H1 (cell line): ENCODE measurements around the gene KCNJ9. TPM values are rescaled to one million over a fixed set of nuclear protein-coding genes. Genes with fewer than 3 reads are reported as not detected.

Source experiments
- CTCF ChIA-PET: fragments of 300-600 bp; sonication (Branson Sonifier 250); formaldehyde crosslinking; loops from one replicate; lab custom pipeline; 2021; ENCODE audit not compliant: partially characterized antibody; lab: Charles Lee
- POLR2A ChIA-PET: fragments of 300-600 bp; sonication (Branson Sonifier 250); formaldehyde crosslinking; loops from one replicate; lab custom pipeline; 2021; ENCODE audit warnings: inconsistent platforms; ENCODE audit not compliant: partially characterized antibody; lab: Charles Lee
- DNase-seq, 2 experiments: peaks; one replicate each; pipeline versions ENCODE4 v3.0.0 to v3.0.0-alpha.2; 2010 to 2022; ENCODE audit warnings: low spot score in 2 of 2, low read depth in 1 of 2, mixed read lengths in 1 of 2
- FAIRE-seq: peaks from 2 replicates; lab custom pipeline; 2011; peaks lifted over from hg19 to GRCh38; lab: Jason Lieb, UNC
- H2AFZ ChIP-seq: 2 replicates; pipeline ENCODE4 v1.8.1; 2012; ENCODE audit warnings: low read length, inconsistent platforms
- H2AK5ac ChIP-seq: 2 replicates; pipeline ENCODE4 v1.6.1; 2013; ENCODE audit warnings: low read depth, low read length
- H2BK120ac ChIP-seq: replicated peaks from 2 replicates; pipeline ENCODE3; 2013; ENCODE audit warnings: low read depth, low read length, inconsistent platforms
- H2BK12ac ChIP-seq: 2 replicates; pipeline ENCODE4 v1.6.1; 2013; ENCODE audit warnings: low read depth, low read length
- H2BK15ac ChIP-seq: 2 replicates; pipeline ENCODE4 v1.6.1; 2013; ENCODE audit warnings: low read length
- H2BK20ac ChIP-seq: 2 replicates; pipeline ENCODE4 v1.6.1; 2013; ENCODE audit warnings: low read length
- H2BK5ac ChIP-seq: 2 replicates; pipeline ENCODE4 v1.6.1; 2013; ENCODE audit warnings: low read depth, low read length
- H3K14ac ChIP-seq: 2 replicates; pipeline ENCODE4 v1.6.1; 2013; ENCODE audit warnings: inconsistent platforms; ENCODE audit not compliant: insufficient read length
- H3K18ac ChIP-seq: 2 replicates; pipeline ENCODE4 v1.6.1; 2013; ENCODE audit warnings: low read length; ENCODE audit errors: extremely low read depth
- H3K23ac ChIP-seq: 2 replicates; pipeline ENCODE4 v1.6.1; 2013; ENCODE audit warnings: inconsistent platforms; ENCODE audit not compliant: insufficient read length
- H3K23me2 ChIP-seq: 2 replicates; pipeline ENCODE4 v1.6.1; 2013; ENCODE audit warnings: low read depth, low read length
- H3K27ac ChIP-seq: 2 replicates; pipeline ENCODE4 v1.6.1; 2011; ENCODE audit warnings: low read depth, low read length, inconsistent platforms
- H3K27me3 ChIP-seq, 4 experiments: replicated peaks in 1 of 4; 1 replicate in 1 of 4; 2 replicates in 3 of 4; pipeline versions ENCODE4 v1.6.1 to v1.8.1; 2011 to 2013; ENCODE audit warnings: low read length in 3 of 4, mild to moderate bottlenecking in 3 of 4, inconsistent platforms in 2 of 4, mixed read lengths in 2 of 4, moderate library complexity in 1 of 4; ENCODE audit not compliant: control insufficient read depth in 3 of 4, insufficient read depth in 3 of 4; ENCODE audit errors: extremely low read depth in 1 of 4
- H3K36me3 ChIP-seq, 4 experiments: 2 replicates each; pipeline versions ENCODE4 v1.6.1 to v1.8.1; 2011 to 2013; ENCODE audit warnings: mild to moderate bottlenecking in 4 of 4, low read length in 3 of 4, moderate library complexity in 2 of 4, control low read depth in 1 of 4, inconsistent platforms in 1 of 4; ENCODE audit not compliant: insufficient read depth in 4 of 4, control insufficient read depth in 2 of 4
- H3K4ac ChIP-seq: replicated peaks from 2 replicates; pipeline ENCODE3; 2013; ENCODE audit warnings: low read length, low read depth, mixed read lengths, inconsistent platforms; ENCODE audit not compliant: insufficient read length
- H3K4me1 ChIP-seq, 4 experiments: replicated peaks in 1 of 4; 1 replicate in 1 of 4; 2 replicates in 3 of 4; pipeline versions ENCODE4 v1.6.1 to v1.8.1; 2011 to 2013; ENCODE audit warnings: low read length in 3 of 4, inconsistent platforms in 2 of 4, mixed read lengths in 1 of 4; ENCODE audit not compliant: insufficient read depth in 4 of 4, control insufficient read depth in 3 of 4
- H3K4me2 ChIP-seq, 2 experiments: 2 replicates each; pipeline versions ENCODE4 v1.6.1 to v1.8.1; 2011 to 2013; ENCODE audit warnings: low read depth in 2 of 2, low read length in 2 of 2, control low read depth in 1 of 2, inconsistent platforms in 1 of 2, mild to moderate bottlenecking in 1 of 2; ENCODE audit not compliant: insufficient read depth in 1 of 2
- H3K4me3 ChIP-seq, 4 experiments: fragments of 200-600, 300-600 bp in 1 of 4; sonication (generic), shearing (Covaris generic), sonication (Bioruptor Twin) in 1 of 4; 2 replicates each; pipeline versions ENCODE4 v1.5.1 to v1.8.1; 2011 to 2016; ENCODE audit warnings: low read length in 4 of 4, low read depth in 3 of 4, control low read depth in 2 of 4, inconsistent platforms in 2 of 4, mild to moderate bottlenecking in 2 of 4, mixed read lengths in 1 of 4, moderate library complexity in 1 of 4; ENCODE audit not compliant: insufficient read depth in 2 of 4; ENCODE audit errors: extremely low read depth in 1 of 4
- H3K56ac ChIP-seq: replicated peaks from 2 replicates; pipeline ENCODE3; 2013; ENCODE audit warnings: low read depth, mild to moderate bottlenecking, mixed read lengths, low read length, inconsistent platforms; ENCODE audit not compliant: insufficient read length
- H3K79me1 ChIP-seq: 2 replicates; pipeline ENCODE4 v1.6.1; 2013; ENCODE audit warnings: low read depth, low read length, control low read depth
- H3K79me2 ChIP-seq, 2 experiments: 2 replicates each; pipeline versions ENCODE4 v1.6.1 to v1.8.1; 2012 to 2013; ENCODE audit warnings: low read length in 2 of 2, mild to moderate bottlenecking in 2 of 2, inconsistent platforms in 1 of 2; ENCODE audit not compliant: insufficient read depth in 2 of 2, control insufficient read depth in 1 of 2
- H3K9ac ChIP-seq, 4 experiments: replicated peaks in 1 of 4; 1 replicate in 1 of 4; 2 replicates in 3 of 4; pipeline versions ENCODE4 v1.6.1 to v1.8.1; 2011 to 2013; ENCODE audit warnings: low read depth in 3 of 4, low read length in 3 of 4, control low read depth in 2 of 4, mild to moderate bottlenecking in 2 of 4, moderate library complexity in 2 of 4, inconsistent platforms in 1 of 4; ENCODE audit errors: extremely low read depth in 1 of 4
- H3K9me3 ChIP-seq, 2 experiments: 2 replicates each; pipeline versions ENCODE4 v1.6.1 to v1.8.1; 2012 to 2013; ENCODE audit warnings: mild to moderate bottlenecking in 2 of 2, moderate library complexity in 2 of 2, control low read depth in 1 of 2, inconsistent platforms in 1 of 2, low read depth in 1 of 2, low read length in 1 of 2, mixed read lengths in 1 of 2; ENCODE audit not compliant: insufficient read depth in 2 of 2
- H4K20me1 ChIP-seq, 2 experiments: replicated peaks in 1 of 2; 2 replicates each; pipeline versions ENCODE3 to v1.8.1; 2011 to 2013; ENCODE audit warnings: inconsistent platforms in 2 of 2, low read length in 2 of 2, mild to moderate bottlenecking in 1 of 2; ENCODE audit not compliant: insufficient read depth in 2 of 2, control insufficient read depth in 1 of 2
- H4K5ac ChIP-seq: 2 replicates; pipeline ENCODE4 v1.6.1; 2013; ENCODE audit warnings: low read length, low read depth, mixed read lengths, inconsistent platforms; ENCODE audit not compliant: insufficient read length
- H4K8ac ChIP-seq: 2 replicates; pipeline ENCODE4 v1.8.0; 2013; ENCODE audit warnings: mild to moderate bottlenecking, moderate library complexity, low read length, inconsistent platforms; ENCODE audit not compliant: insufficient read depth; ENCODE audit errors: extremely low read depth
- H4K91ac ChIP-seq: replicated peaks from 2 replicates; pipeline ENCODE3; 2013; ENCODE audit warnings: low read length, mixed read lengths, inconsistent platforms; ENCODE audit not compliant: insufficient read length
- GTF2F1 ChIP-seq: IDR thresholded peaks from 2 replicates; pipeline ENCODE4 v1.6.1; 2012; ENCODE audit warnings: low read depth, low read length, improper control_type of control experiment, borderline replicate concordance
- WGBS, 2 experiments: shearing (Covaris generic) in 1 of 2; methylation state at CpG; one replicate each; pipeline versions ENCODE4 v1.1.6 to v1.1.7; 2013 to 2015; ENCODE audit warnings: low lambda C conversion rate in 2 of 2, mixed read lengths in 2 of 2, inconsistent platforms in 1 of 2, low coverage in 1 of 2, missing lambda C conversion rate in 1 of 2; ENCODE audit not compliant: insufficient replicate concordance in 2 of 2, insufficient coverage in 1 of 2, insufficient read length in 1 of 2; ENCODE audit errors: extremely low coverage in 1 of 2, missing lambda C conversion rate in 1 of 2; 5-methylcytosine and 5-hydroxymethylcytosine counted together
- polyA plus RNA-seq, 7 experiments: library from polyadenylated mRNA; depleted of rRNA in 3 of 7; stranded (reverse) in 5 of 7; unstranded in 2 of 7; fragments of >200 nt in 5 of 7; fragments of 200-250 nt in 2 of 7; gene quantifications; 1 replicate in 5 of 7; 2 replicates in 1 of 7; 4 replicates in 1 of 7; pipeline versions ENCODE4 v1.2.1 to v1.2.3, GENCODE V29; 2011 to 2013; ENCODE audit warnings: missing spikeins in 2 of 7, mixed read lengths in 2 of 7
- total RNA-seq: library from RNA; stranded (reverse); fragmentation: NEBNext Ultra II Directional; extraction: Animal tissue kit (Norgen Biotek cat#: 25700); gene quantifications from 2 replicates; pipeline ENCODE4 v1.2.1, GENCODE V29; 2021
- TF ChIP-seq, protein P1 (sequence below), 3 experiments: IDR thresholded peaks; 1 replicate in 2 of 3; 2 replicates in 1 of 3; pipeline versions ENCODE4 v1.5.1 to v1.6.1; 2011; ENCODE audit warnings: low read length in 3 of 3, mild to moderate bottlenecking in 3 of 3, inconsistent platforms in 2 of 3, low read depth in 1 of 3, moderate library complexity in 1 of 3; ENCODE audit not compliant: insufficient read depth in 1 of 3; ENCODE audit errors: control extremely low read depth in 1 of 3

KCNJ9 gene
- total and polyA plus RNA-seq, 2 of the 8 experiments (the other 6 are each of a cell fraction or from before 2014, with no cell fraction given) = 0.02 to 0.13 TPM

DNA sequence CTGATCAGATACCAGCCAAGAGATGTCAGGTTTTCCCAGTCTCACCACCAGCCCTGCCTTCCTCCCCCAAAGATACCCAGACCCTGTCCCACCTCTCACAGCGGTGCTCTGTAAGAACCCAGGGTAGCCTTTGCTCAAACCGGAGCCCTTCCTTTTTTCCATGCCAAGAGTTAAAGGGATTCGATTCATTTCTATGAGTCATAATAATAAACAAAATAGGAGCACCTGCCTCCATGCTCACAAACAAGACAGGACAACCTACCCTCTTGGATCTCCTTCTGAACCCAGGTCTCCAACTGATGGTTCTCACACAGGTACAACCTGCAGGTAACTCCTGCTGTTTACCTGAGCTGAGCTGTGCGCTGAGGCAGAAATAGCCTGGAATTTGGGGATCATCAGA lies 28.3 kb downstream of the KCNJ9 start:
- no peak overlapping the region for H4K5ac ChIP-seq
- no peak for DNase-seq
- no peaks in the 10 kb centered on the region for H3K79me1 ChIP-seq
- 0 out of 4 replicates have a peak overlapping the region, but pooled peaks of 1 of the 2 experiments have one; percentile 16 for H3K4me2 ChIP-seq
- no peak for TF ChIP-seq GTF2F1
- TF ChIP-seq, protein P1, sequence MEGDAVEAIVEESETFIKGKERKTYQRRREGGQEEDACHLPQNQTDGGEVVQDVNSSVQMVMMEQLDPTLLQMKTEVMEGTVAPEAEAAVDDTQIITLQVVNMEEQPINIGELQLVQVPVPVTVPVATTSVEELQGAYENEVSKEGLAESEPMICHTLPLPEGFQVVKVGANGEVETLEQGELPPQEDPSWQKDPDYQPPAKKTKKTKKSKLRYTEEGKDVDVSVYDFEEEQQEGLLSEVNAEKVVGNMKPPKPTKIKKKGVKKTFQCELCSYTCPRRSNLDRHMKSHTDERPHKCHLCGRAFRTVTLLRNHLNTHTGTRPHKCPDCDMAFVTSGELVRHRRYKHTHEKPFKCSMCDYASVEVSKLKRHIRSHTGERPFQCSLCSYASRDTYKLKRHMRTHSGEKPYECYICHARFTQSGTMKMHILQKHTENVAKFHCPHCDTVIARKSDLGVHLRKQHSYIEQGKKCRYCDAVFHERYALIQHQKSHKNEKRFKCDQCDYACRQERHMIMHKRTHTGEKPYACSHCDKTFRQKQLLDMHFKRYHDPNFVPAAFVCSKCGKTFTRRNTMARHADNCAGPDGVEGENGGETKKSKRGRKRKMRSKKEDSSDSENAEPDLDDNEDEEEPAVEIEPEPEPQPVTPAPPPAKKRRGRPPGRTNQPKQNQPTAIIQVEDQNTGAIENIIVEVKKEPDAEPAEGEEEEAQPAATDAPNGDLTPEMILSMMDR (IDR thresholded peaks at IDR 0.05; ENCODE audit: control extremely low read depth in 1 of 3, insufficient read depth in 1 of 3, low read depth in 1 of 3, low read length in 3 of 3) = no peak
- peak overlapping the region; percentile 24; the same call in 1 of the 2 replicates for H2BK20ac ChIP-seq
- no peak overlapping the region for H3K9ac ChIP-seq
- peak overlapping the region; percentile 58; the same call in 1 of the 2 replicates for H2AK5ac ChIP-seq
- no peak overlapping the region for H3K14ac ChIP-seq
- ChIA-PET POLR2A (interaction anchor here (1.0 to 2.2 kb wide), 5 partner anchors 11 to 153 kb away, joined by 3 to 11 read pairs (median 4); partner anchors contain the start of genes DCAF8 and IGSF8), CTCF (interaction anchor here (0.7 to 18.1 kb wide), 30 partner anchors 6 to 181 kb away, joined by 3 to 256 read pairs (median 7); partner anchors contain the start of genes CASQ1 and IGSF8)
- no peaks in the 10 kb centered on the region; a peak in 1 of 7 replicates for H3K27me3 ChIP-seq
- peak overlapping the region; percentile 57 for H2BK120ac ChIP-seq
- H3K9me3 ChIP-seq = no peaks in the 10 kb centered on the region
- H2BK12ac ChIP-seq = peak overlapping the region; percentile 12; the same call in 1 of the 2 replicates
- no peaks in the 10 kb centered on the region for H4K20me1 ChIP-seq
- H2AFZ ChIP-seq = no peak overlapping the region
- WGBS, 2 experiments = 79% methylated on average over 4 of the region's 4 CpGs; no CpG with 5 or more reads in 1 of the 2 experiments
- H3K23ac ChIP-seq = no peak overlapping the region
- peak overlapping the region; percentile 85; the same call in 1 of the 2 replicates for H2BK5ac ChIP-seq
- no peak overlapping the region for H3K56ac ChIP-seq
- peak overlapping the region; percentile 25; the same call in 1 of the 2 replicates for H2BK15ac ChIP-seq
- no peak overlapping the region for H4K8ac ChIP-seq
- no peak overlapping the region for H3K4ac ChIP-seq
- H3K36me3 ChIP-seq = no peaks in the 10 kb centered on the region
- H3K4me3 ChIP-seq = no peak overlapping the region
- no peak overlapping the region for H4K91ac ChIP-seq
- no peak overlapping the region for H3K27ac ChIP-seq
- peak overlapping the region; percentile 72; the same call in 1 of the 2 replicates for H3K18ac ChIP-seq
- peaks cover 8 to 38% (median 20%) of the 10 kb centered on the region in 4 experiments for H3K4me1 ChIP-seq
- no peaks in the 10 kb centered on the region for H3K79me2 ChIP-seq
- H3K23me2 ChIP-seq = no peaks in the 10 kb centered on the region; the same call in none of the 2 replicates
- FAIRE-seq = peak; percentile 75
